Osteocyte (in vitro differentiated cells): ENCODE results near the gene MRGPRD. TPM values are rescaled to one million over a fixed set of nuclear protein-coding genes. Genes with fewer than 3 reads are reported as not detected.
A peak's percentile ranks its signal among the peaks of the same experiment; 100 is the strongest.

Experiments used
- DNase-seq: peaks from one replicate; pipeline ENCODE4 v3.0.0; 2021; ENCODE audit warnings: mixed read lengths; ENCODE audit not compliant: unreplicated experiment; ENCODE audit errors: extremely low spot score
- H3K27ac Mint-ChIP-seq: one replicate; pipeline ENCODE4 v1.8.0; 2021; ENCODE audit warnings: mild to moderate bottlenecking, mixed read lengths; ENCODE audit not compliant: unreplicated experiment
- H3K27me3 Mint-ChIP-seq: one replicate; pipeline ENCODE4 v1.8.0; 2021; ENCODE audit warnings: mixed read lengths; ENCODE audit not compliant: unreplicated experiment
- H3K36me3 Mint-ChIP-seq: one replicate; pipeline ENCODE4 v1.8.0; 2021; ENCODE audit warnings: mixed read lengths; ENCODE audit not compliant: unreplicated experiment
- H3K4me1 Mint-ChIP-seq: one replicate; pipeline ENCODE4 v1.8.0; 2021; ENCODE audit warnings: mixed read lengths; ENCODE audit not compliant: unreplicated experiment
- H3K4me3 Mint-ChIP-seq: one replicate; pipeline ENCODE4 v1.8.0; 2021; ENCODE audit warnings: mild to moderate bottlenecking, moderate library complexity, mixed read lengths; ENCODE audit not compliant: unreplicated experiment
- H3K9me3 Mint-ChIP-seq: one replicate; pipeline ENCODE4 v1.8.0; 2021; ENCODE audit warnings: mixed read lengths; ENCODE audit not compliant: unreplicated experiment
- CTCF ChIP-seq: fragments of 200-600 bp; sonication (generic); IDR thresholded peaks from 2 replicates; pipeline ENCODE4 v1.5.0; 2021; ENCODE audit warnings: antibody characterized with exemption, mild to moderate bottlenecking, moderate library complexity
- total RNA-seq: library from RNA; stranded (reverse); gene quantifications from 2 replicates; pipeline ENCODE4 v1.2.1, GENCODE V29; 2021

The MRGPRD gene
- total RNA-seq, 1 donor from 2014 or later: not detected

- Mint-ChIP-seq H3K36me3 (no peaks in the 10 kb centered on the region), H3K27ac (no peak overlapping the region), H3K27me3 (peaks cover 37% of the 10 kb centered on the region), H3K4me3 (no peak overlapping the region), H3K4me1 (peaks cover 3% of the 10 kb centered on the region), H3K9me3 (no peaks in the 10 kb centered on the region)
- no peak for TF ChIP-seq CTCF
- DNase-seq: peak; percentile 53
Measured at GRCh38 chr11:68966894-68967780, 13.6 kb downstream of the MRGPRD start.

GRCh38 chr11:68965901-68966853, 14.6 kb downstream of the MRGPRD start:
- no peak for TF ChIP-seq CTCF
- DNase-seq: peak; percentile 42
- no peaks in the 10 kb centered on the region for H3K9me3 Mint-ChIP-seq
- H3K4me1 Mint-ChIP-seq: peaks cover 3% of the 10 kb centered on the region
- H3K27ac Mint-ChIP-seq: no peak overlapping the region
- H3K4me3 Mint-ChIP-seq: no peak overlapping the region
- H3K27me3 Mint-ChIP-seq: peaks cover 32% of the 10 kb centered on the region
- H3K36me3 Mint-ChIP-seq: no peaks in the 10 kb centered on the region

- H3K36me3 Mint-ChIP-seq: no peaks in the 10 kb centered on the region
- no peak overlapping the region for H3K4me3 Mint-ChIP-seq
- DNase-seq: no peak
- H3K27ac Mint-ChIP-seq: no peak overlapping the region
- H3K4me1 Mint-ChIP-seq: peaks cover 2% of the 10 kb centered on the region
- H3K27me3 Mint-ChIP-seq: peaks cover 14% of the 10 kb centered on the region
- no peaks in the 10 kb centered on the region for H3K9me3 Mint-ChIP-seq
- TF ChIP-seq CTCF: no peak
Measured at GRCh38 chr11:68963779-68964178, 17.0 kb downstream of the MRGPRD start.

- no peak overlapping the region for H3K27ac Mint-ChIP-seq
- H3K4me1 Mint-ChIP-seq: no peaks in the 10 kb centered on the region
- no peaks in the 10 kb centered on the region for H3K9me3 Mint-ChIP-seq
- no peaks in the 10 kb centered on the region for H3K36me3 Mint-ChIP-seq
- H3K27me3 Mint-ChIP-seq: peaks cover 9% of the 10 kb centered on the region
- no peak for TF ChIP-seq CTCF
- H3K4me3 Mint-ChIP-seq: no peak overlapping the region
- DNase-seq: no peak
Measured at GRCh38 chr11:68962527-68963250, 18.1 kb downstream of the MRGPRD start.
